ENCODE results near the gene SLC46A3. TPM values are rescaled to one million over a fixed set of nuclear protein-coding genes. Genes with fewer than 3 reads are reported as not detected.

Gene SLC46A3
- total and polyA plus RNA-seq, 7 donors = 6.7 to 25.6 (median 14.5) TPM

DNA sequence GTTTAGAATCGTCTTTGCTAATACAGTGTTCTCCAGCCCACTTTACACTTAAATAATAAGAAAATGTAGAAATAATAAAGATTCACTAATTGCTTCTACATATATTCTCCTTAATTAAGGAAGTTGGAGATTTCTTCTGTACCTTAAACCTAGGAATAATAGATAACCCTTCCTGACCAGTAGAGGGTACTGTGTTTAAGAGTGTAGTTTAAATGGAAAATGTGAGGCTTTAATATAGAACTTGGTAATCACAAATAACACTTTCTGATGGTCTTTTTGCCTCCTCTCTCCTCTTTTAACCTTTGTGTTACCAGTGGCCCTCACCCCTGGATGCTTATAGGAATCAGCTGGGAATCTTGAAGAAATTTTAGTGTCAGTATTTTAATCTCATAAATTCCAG, 39.1 kb downstream of the SLC46A3 start:
- Histone ChIP-seq H3K36me3 (peaks cover 10 to 58% (median 25%) of the 10 kb centered on the region in 4 donors), H3K27me3 (no peaks in the 10 kb centered on the region), H3K9me3 (no peaks in the 10 kb centered on the region), H3K27ac (no peak overlapping the region), H3K4me1 (no peaks in the 10 kb centered on the region), H3K4me3 (no peak overlapping the region)
- no peak for TF ChIP-seq POLR2A (IDR thresholded peaks at IDR 0.05)
- TF ChIP-seq, protein P1, sequence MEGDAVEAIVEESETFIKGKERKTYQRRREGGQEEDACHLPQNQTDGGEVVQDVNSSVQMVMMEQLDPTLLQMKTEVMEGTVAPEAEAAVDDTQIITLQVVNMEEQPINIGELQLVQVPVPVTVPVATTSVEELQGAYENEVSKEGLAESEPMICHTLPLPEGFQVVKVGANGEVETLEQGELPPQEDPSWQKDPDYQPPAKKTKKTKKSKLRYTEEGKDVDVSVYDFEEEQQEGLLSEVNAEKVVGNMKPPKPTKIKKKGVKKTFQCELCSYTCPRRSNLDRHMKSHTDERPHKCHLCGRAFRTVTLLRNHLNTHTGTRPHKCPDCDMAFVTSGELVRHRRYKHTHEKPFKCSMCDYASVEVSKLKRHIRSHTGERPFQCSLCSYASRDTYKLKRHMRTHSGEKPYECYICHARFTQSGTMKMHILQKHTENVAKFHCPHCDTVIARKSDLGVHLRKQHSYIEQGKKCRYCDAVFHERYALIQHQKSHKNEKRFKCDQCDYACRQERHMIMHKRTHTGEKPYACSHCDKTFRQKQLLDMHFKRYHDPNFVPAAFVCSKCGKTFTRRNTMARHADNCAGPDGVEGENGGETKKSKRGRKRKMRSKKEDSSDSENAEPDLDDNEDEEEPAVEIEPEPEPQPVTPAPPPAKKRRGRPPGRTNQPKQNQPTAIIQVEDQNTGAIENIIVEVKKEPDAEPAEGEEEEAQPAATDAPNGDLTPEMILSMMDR (IDR thresholded peaks at IDR 0.05) = peak in 2 of 4 experiments; percentile 17 to 22
- WGBS, 2 donors = 78 to 97% methylated on average over 1 of the region's 1 CpG
- DNase-seq = no peak
- intact Hi-C loops (cut with DNase I) = no loop called here

DNA sequence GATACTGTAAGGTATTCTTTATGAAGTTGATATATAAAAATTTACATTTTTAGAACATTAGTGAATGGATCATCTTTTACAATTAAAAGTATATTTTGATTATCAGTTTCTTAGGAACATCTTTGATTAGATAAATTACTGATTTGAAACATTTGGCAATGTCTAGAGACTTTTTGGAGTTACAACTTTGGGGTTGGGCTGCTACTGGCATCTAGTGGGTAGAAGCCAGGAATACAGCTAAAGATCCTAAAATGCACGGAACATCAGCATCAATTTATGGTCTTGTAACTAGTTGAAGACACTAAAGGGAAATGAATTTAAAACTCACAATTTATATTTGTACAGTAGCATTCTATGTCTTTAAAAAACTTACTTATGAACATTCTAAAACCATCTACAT, 40.0 kb downstream of the SLC46A3 start:
- intact Hi-C loops (cut with DNase I) = no loop called here
- H3K9me3 ChIP-seq = no peaks in the 10 kb centered on the region
- whole genome bisulfite sequencing, 2 donors = 86 to 87% methylated on average over 1 of the region's 1 CpG
- peaks cover 10 to 66% (median 33%) of the 10 kb centered on the region in 4 donors for H3K36me3 ChIP-seq
- H3K4me1 ChIP-seq = no peaks in the 10 kb centered on the region
- no peak overlapping the region for H3K27ac ChIP-seq
- DNase-seq = no peak
- TF ChIP-seq, protein P1 (IDR thresholded peaks at IDR 0.05) = no peak
- no peak for TF ChIP-seq POLR2A (IDR thresholded peaks at IDR 0.05)
- TF ChIP-seq POLR2AphosphoS5 (IDR thresholded peaks at IDR 0.05) = no peak
- TF ChIP-seq EP300 (IDR thresholded peaks at IDR 0.05) = no peak
- H3K4me3 ChIP-seq = no peak overlapping the region
- no peaks in the 10 kb centered on the region for H3K27me3 ChIP-seq

DNA sequence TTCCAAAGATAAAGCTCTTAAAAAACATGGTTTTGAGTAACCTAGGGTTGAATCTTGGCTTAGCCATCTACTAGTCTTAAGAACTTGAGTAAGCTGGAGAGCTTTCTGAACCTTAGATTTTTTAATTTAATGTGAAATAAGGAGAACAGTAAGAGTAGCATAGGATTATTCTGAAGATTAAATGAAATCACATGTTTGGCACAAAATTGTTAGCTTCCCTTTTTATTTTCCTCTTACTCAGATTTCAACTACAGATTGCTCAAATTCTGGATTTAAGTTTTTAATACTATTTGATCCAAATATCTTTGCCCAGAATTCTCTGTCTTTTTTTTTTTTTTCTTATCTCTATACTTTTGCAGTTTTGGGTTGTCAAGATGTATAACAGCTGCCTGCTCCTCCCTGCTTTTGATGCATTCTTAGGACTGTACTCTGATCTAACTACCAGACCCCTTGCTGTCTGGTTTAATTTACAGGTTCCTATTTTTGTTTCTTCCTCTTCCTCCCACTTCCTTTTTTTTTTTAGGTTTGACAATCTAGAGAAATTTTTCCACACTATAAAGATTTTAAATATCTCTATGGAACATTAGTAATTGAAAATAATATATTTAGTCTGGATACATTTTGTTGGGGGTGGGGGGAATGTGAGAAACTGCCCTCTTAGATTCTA, 47.5 kb downstream of the SLC46A3 start:
- Histone ChIP-seq H3K27me3 (no peaks in the 10 kb centered on the region), H3K4me1 (no peaks in the 10 kb centered on the region), H3K27ac (no peak overlapping the region), H3K4me3 (no peak overlapping the region), H3K36me3 (peaks cover 34 to 100% (median 77%) of the 10 kb centered on the region in 4 donors), H3K9me3 (no peaks in the 10 kb centered on the region)
- no peak for DNase-seq
- TF ChIP-seq, protein P1 (IDR thresholded peaks at IDR 0.05) = no peak
- intact Hi-C loops (cut with DNase I) = no loop called here

DNA sequence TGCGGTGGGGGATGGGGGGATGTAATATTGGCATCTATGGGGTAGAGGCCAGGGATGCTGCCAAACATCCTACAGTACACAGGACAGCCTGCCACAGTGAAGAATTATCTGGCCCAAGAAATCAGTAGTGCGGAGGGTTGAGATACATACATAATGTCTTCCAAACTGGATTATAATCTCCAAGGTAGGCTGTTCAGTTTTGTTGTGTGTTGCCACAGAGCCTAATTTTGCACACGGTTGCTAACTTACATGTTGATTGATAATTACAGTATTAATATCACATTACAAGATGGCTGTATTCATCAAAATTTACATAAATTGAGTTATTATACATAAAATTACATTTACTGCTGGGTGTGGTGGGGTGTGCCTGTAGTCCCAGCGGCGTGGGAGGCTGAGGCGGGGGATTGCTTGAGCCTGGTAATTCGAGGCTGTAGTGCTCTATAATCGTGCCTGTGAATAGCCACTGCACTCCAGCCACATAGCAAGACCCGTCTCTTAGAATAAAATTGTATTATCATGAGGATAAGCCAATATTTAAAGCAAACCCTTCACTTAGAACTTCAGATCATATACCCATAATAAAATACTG, 51.8 kb downstream of the SLC46A3 start:
- TF ChIP-seq POLR2A (IDR thresholded peaks at IDR 0.05) (no peak), EP300 (IDR thresholded peaks at IDR 0.05) (no peak), POLR2AphosphoS5 (IDR thresholded peaks at IDR 0.05) (no peak)
- TF ChIP-seq, protein P1 (IDR thresholded peaks at IDR 0.05) = no peak
- H3K9me3 ChIP-seq = no peaks in the 10 kb centered on the region
- H3K27me3 ChIP-seq = no peaks in the 10 kb centered on the region
- no peak overlapping the region for H3K4me3 ChIP-seq
- peaks cover 0 to 3% (median under 1%) of the 10 kb centered on the region in 4 donors for H3K4me1 ChIP-seq
- intact Hi-C loops (cut with DNase I) = no loop called here
- no peak for DNase-seq
- H3K36me3 ChIP-seq = peaks cover 45 to 100% (median 72%) of the 10 kb centered on the region in 4 donors
- no peak overlapping the region for H3K27ac ChIP-seq
- WGBS, 2 donors = 69 to 87% methylated on average over 9 of the region's 9 CpGs
